Cardiac septum (tissue), 1 donor: Measurements from ENCODE around the gene UNCX. TPM values are rescaled to one million over a fixed set of nuclear protein-coding genes. Genes with fewer than 3 reads are reported as not detected.

Source experiments
- DNase-seq: peaks from one replicate; pipeline ENCODE4 v3.0.0-alpha.2; 2020; ENCODE audit warnings: low spot score
- intact Hi-C: fragments of 100-400 bp; cut with DNase I; formaldehyde crosslinking; loops from one replicate; pipeline ENCODE4 v1.14.0; 2022
- total RNA-seq: library from RNA; stranded (reverse); fragmentation: NEBNext Ultra II Directional; extraction: Animal tissue kit (Norgen Biotek cat#: 25700); gene quantifications from one replicate; pipeline ENCODE4 v1.2.1, GENCODE V29; 2021
- donor health status: DM: no; HTN: no; CAD: no.

UNCX gene
- total RNA-seq, 1 donor from 2014 or later: not detected

- intact Hi-C loops: no loop called here
- DNase-seq: no peak
These were observed 7.3 kb downstream of the UNCX start for GRCh38 chr7:1239803-1240516.

- intact Hi-C loops: no loop called here
These were observed 8.0 kb downstream of the UNCX start for GRCh38 chr7:1240517-1241257.

GRCh38 chr7:1241258-1241602 is 8.6 kb downstream of the UNCX start:
- no peak for DNase-seq
- intact Hi-C loops: no loop called here

More at GRCh38 chr7:1240517-1241257, 8.0 kb downstream of the UNCX start:
- DNase-seq: no peak

GRCh38 chr7:1241603-1242255 is 9.1 kb downstream of the UNCX start:
- DNase-seq: no peak
- intact Hi-C loops: no loop called here

- DNase-seq: no peak
- intact Hi-C loops: no loop called here
These were observed 9.6 kb downstream of the UNCX start for GRCh38 chr7:1242256-1242605.

GRCh38 chr7:1242606-1243289 is 10.1 kb downstream of the UNCX start:
- intact Hi-C loops: no loop called here
- no peak for DNase-seq

GRCh38 chr7:1243290-1243963 is 10.8 kb downstream of the UNCX start:
- intact Hi-C loops: no loop called here
- DNase-seq: no peak

GRCh38 chr7:1243964-1244416 is 11.3 kb downstream of the UNCX start:
- intact Hi-C loops: no loop called here
- DNase-seq: no peak

- DNase-seq: no peak
- intact Hi-C loops: no loop called here
These were observed 12.2 kb downstream of the UNCX start for GRCh38 chr7:1244700-1245523.

- intact Hi-C loops: no loop called here
- no peak for DNase-seq
These were observed 12.9 kb downstream of the UNCX start for GRCh38 chr7:1245524-1246050.

- no peak for DNase-seq
- intact Hi-C loops: no loop called here
These were observed 13.6 kb downstream of the UNCX start for GRCh38 chr7:1246160-1246870.

- DNase-seq: no peak
- intact Hi-C loops: no loop called here
These were observed 14.3 kb downstream of the UNCX start for GRCh38 chr7:1246871-1247526.

GRCh38 chr7:1247527-1248041 is 14.9 kb downstream of the UNCX start:
- intact Hi-C loops: no loop called here
- DNase-seq: no peak

GRCh38 chr7:1248143-1248915 is 15.7 kb downstream of the UNCX start:
- intact Hi-C loops: no loop called here
- no peak for DNase-seq

- DNase-seq: no peak
- intact Hi-C loops: no loop called here
These were observed 16.4 kb downstream of the UNCX start for GRCh38 chr7:1248916-1249581.

- no peak for DNase-seq
- intact Hi-C loops: no loop called here
These were observed 17.1 kb downstream of the UNCX start for GRCh38 chr7:1249731-1250130.
